GM21447 (cell line): ENCODE measurements around the gene CEP250.

Source experiments
- ATAC-seq: cut with Tn5 transposase; IDR thresholded peaks from one replicate; pipeline ENCODE4 v1.9.1; 2021; ENCODE audit not compliant: unreplicated experiment

The CEP250 gene

GRCh38 chr20:35560541-35560940 is 105.1 kb downstream of the CEP250 start:
- ATAC-seq: no peak

GRCh38 chr20:35561268-35561667 is 105.9 kb downstream of the CEP250 start:
- no peak for ATAC-seq

- ATAC-seq: no peak
Observed at GRCh38 chr20:35561671-35562070, 106.3 kb downstream of the CEP250 start.

DNA sequence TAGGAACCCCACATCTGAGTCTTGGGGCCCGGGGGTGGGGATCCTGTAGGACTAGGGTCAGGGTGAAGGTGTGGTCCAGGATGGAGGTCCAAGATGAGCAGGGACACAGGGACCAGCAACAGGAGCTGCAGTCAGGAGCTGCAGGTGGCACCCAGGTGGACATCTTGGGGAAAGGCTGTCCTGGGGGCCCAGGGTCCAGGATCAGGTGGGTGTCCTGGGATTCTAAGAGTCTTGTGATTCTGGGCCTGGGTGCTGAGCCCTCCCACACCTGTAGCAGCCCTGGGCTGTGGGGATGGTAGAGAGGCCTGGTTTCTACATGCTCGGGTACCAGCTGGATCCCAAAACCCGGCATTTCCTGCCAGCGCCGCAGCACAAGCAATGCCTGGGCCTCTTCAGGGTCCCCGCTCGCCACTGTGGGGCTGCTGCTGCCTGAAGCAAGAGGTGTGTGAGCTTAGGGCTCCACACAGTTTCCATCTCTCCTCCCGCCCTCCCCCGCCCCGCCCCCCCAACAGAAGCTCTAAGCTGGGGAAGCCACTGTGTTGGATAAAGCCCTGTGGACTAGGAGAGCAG is 107.2 kb downstream of the CEP250 start:
- no peak for ATAC-seq

DNA sequence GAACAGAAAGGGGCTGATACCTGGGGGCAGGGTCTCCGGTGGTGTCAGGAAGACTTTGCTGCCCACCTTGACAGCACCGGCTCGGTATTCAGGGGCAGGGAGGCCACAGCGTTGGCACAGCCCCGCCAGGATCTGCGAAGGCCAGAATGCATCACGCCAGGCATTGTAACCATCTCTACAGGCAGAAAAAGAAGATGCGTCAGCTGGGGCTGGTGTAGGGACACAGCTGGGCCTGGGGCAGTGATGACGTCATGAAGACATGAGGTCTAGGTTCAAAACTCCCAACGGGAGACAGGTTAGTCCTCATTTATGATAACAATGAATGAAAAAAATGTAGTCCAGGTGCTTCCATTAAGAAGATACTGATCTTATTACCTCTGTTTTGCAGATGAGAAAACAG is 108.4 kb downstream of the CEP250 start:
- no peak for ATAC-seq

- no peak for ATAC-seq
Observed at GRCh38 chr20:35564905-35565304, 109.5 kb downstream of the CEP250 start.

DNA sequence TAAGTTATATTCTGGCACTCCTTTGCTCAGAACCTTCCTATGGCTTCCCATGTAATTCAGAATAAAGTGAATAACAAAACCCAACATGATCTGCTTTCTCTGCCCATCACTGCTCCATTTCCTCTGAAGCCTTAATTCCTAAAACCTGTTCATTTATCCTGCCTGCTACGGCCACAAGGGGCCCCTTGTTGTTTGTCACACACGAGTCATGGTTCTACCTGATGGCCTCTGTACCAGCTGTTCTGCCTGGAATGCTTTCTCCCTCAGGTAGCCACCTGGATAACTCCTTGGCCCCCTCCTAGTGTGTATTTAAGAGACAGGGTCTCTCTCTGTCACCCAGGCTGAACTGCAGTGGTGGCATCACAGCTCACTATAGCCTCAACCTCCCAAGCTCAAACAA is 113.2 kb downstream of the CEP250 start:
- no peak for ATAC-seq
